CD4-positive, alpha-beta T cell treated with Interferon alpha-2 for 1 hour (primary cell): ENCODE data around the gene AURKB.
"Not testable (repeated sequence)": the region's sequence is repeated elsewhere in the genome, so short reads cannot be mapped to it uniquely, and the experiment has no call there.

ENCODE experiments used
- DNase-seq, 2 donors: peaks; one replicate each; pipeline ENCODE4 v3.0.0-alpha.2; 2020 to 2022

AURKB gene

DNA sequence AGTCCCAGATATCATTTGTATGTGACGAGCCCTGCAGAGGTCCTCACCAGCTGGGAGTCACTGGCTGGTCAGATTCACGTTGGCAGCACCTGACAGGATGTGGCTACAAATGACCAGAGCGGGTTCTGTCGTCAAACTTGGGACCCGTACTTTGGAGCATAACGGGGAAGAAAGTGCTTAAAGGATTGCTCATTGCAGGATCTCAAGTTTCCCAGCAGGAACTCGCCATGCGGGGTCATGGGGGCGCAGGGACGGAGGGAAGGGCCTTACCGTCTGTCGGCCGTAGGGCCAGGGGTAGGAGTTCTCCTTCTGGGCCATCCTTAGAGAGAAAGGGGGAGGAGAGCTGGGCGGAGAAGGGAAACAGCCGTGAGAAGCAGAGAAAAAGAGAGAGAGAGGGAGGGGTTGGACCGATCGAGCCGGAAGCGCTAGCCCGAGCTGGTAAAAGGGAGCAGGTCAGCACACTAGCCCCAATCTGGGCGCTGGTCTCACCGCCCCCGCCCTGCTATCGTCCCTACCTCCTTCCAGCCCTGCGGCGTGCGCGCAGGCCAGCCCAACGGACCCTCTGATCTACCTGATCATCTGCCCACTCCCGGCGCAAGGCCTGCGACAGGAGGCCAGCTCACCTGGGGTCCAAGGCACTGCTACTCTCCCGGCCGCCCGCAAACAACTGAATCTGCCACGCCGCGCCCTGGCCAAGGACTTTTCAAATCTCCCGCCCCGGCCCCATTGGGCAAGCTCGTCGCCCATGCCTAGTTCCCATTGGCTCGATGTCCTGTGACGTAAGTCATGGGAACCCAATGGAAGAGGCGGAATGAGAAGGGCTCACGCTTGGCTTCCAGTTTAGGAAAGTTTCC, at the start of gene AURKB:
AURKB (minus strand) TSS at position 669 of the 854 bp plus-strand sequence; CDS start at position 318, 351 bp downstream.
- peak; percentile 95 to 96 for DNase-seq

DNA sequence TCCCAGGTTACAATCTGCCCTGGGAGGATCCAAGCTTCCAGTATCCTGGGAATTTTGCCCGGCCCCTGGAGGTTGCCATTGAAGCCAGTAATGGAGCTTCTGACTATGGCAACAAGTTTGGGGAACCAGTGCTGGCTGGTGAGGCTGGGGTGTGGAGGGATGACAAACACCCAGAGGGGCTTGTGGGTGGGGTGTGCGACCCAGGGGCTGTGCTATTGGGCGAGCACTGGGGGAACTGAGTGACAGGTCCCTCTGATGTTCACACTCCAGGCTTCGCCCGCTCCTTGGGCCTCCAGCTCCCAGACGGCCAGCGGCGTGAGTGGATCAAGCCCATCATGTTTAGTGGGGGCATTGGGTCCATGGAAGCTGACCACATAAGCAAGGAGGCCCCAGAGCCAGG, 47.4 kb upstream of the AURKB start:
- no peak for DNase-seq

DNA sequence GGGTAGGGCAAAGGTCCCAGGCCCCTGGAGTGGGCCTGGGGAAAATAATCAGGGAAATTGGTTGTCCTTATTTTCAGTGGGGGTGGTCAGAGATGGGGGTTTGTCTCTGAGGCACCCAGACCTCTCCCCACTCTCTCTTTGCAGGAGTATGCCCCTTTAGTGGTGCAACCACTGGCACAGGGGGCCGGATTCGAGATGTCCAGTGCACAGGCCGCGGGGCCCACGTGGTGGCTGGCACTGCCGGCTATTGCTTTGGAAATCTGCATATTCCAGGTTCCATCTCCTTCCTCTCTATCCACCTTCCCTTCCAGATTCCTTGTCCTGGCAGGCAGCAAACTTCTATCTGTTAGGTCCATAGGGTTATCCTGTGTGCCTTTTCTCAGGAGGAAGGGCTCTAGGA, 46.3 kb upstream of the AURKB start:
- no peak for DNase-seq

DNA sequence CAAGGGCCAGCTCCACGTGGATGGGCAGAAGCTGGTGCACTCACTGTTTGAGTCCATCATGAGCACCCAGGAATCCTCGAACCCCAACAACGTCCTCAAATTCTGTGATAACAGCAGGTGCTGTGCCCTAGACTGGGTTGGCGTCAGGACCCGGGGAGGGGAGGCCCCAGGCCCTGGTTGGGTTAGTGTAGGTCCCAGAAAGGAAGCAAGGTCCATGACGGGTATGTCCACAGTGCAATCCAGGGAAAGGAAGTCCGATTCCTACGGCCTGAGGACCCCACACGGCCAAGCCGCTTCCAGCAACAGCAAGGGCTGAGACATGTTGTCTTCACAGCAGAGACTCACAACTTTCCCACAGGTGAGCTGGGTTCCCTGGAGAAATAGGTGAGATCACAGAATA, 45.9 kb upstream of the AURKB start:
- no peak for DNase-seq

DNA sequence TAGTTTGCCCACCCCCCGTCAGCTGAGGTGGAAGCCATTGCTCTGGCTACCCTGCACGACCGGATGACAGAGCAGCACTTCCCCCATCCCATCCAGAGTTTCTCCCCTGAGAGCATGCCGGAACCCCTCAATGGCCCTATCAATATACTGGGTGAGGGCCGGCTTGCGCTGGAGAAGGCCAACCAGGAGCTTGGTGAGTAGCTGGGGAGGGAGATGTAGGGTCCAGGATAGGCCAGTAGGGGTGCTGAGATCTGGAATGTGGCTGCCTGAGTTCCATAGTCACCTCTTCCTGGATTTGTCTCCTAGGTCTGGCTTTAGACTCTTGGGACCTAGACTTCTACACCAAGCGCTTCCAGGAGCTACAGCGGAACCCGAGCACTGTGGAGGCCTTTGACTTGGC, 45.1 kb upstream of the AURKB start:
- no peak for DNase-seq

DNA sequence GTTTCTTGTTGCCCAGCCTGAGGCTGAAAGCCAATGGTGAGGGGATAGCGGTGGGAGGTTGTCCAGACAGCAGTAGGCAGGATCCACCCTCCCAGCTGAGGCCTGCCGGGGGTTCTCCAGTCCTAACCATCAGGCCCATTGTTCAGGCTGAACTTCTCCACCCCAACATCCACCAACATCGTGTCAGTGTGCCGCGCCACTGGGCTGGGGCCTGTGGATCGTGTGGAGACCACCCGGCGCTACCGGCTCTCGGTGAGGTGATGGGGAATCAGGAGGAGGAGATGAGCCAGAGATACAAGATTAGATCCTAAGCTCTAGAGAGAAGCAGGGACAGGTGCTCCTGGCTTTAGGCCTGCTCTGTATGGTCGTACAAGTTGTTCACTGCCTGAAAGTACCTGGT, 44.5 kb upstream of the AURKB start:
- DNase-seq = no peak

DNA sequence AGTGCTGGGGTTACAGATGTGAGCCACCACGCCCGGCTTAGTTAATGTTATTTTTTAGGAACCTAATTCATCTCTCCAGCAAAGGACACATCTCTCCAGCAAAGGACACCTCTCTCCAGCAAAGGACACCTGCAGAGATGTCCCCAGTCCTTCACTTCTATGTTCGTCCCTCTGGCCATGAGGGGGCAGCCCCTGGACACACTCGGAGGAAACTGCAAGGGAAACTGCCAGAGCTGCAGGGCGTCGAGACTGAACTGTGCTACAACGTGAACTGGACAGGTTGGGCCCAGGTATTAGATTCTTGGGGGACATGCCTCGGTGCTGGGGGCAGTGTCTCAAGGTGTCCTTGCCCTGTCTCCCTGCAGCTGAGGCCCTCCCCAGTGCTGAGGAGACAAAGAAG, 43.4 kb upstream of the AURKB start:
- peak in 1 of 2 donors; percentile 28 for DNase-seq

DNA sequence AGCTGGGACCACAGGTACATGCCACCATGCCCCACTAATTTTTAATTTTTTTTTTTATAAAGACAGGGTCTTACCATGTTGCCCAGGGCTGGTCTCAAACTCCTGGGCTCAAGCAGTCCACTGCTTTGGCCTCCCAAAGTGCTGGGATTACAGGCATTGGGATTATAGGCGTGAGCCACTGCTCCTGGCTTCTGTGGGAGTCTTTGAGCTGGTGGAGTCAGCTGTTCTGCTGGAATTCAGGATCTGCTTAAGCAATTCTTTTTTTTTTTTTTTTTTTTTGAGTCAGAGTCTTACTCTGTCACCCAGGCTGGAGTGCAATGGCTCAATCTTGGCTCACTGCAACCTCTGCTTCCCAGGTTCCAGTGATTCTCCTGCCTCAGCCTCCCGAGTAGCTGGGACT, 41.0 kb upstream of the AURKB start:
- DNase-seq = not testable (repeated sequence)

DNA sequence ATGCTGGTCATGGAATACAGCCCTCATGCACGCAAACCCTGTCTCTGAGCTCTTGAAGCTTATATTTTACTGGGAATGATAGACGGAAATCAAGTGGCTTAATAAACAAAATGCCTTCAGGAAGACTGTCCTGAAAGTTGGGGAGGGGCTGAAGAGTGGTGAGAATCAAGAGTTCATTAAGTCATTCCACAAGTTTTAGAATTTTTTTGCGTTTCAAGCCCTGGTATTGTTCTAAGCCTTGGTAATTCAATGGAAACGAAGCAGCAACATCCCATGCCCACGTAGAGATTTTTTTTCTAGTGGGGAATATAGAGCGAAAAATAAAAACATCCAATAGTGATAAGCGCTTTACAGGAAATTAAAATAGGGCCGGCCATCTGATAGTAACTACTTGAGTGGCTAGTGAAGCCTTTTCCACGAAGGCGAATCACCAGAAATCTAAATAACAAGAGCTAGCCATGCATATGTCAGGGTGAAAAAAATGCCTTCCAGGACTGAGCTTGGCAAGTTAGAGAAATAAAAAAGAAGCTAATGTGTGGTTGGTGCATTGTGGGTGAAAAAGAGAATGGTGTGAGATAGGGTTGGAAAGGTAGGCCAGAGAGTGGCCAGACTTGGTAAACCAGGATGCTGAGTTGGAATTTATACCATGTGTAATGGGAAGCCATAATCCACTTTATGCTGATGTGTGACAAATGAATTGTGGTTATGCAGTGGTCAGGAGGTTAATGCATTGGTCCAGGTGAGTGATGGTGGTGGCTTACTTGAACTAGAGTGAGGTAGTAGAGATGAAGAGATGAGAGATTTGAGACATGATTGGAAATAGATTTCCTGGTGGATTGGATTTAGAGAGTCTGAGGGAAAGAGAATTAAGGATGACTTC, 39.5 kb upstream of the AURKB start:
- DNase-seq = no peak

DNA sequence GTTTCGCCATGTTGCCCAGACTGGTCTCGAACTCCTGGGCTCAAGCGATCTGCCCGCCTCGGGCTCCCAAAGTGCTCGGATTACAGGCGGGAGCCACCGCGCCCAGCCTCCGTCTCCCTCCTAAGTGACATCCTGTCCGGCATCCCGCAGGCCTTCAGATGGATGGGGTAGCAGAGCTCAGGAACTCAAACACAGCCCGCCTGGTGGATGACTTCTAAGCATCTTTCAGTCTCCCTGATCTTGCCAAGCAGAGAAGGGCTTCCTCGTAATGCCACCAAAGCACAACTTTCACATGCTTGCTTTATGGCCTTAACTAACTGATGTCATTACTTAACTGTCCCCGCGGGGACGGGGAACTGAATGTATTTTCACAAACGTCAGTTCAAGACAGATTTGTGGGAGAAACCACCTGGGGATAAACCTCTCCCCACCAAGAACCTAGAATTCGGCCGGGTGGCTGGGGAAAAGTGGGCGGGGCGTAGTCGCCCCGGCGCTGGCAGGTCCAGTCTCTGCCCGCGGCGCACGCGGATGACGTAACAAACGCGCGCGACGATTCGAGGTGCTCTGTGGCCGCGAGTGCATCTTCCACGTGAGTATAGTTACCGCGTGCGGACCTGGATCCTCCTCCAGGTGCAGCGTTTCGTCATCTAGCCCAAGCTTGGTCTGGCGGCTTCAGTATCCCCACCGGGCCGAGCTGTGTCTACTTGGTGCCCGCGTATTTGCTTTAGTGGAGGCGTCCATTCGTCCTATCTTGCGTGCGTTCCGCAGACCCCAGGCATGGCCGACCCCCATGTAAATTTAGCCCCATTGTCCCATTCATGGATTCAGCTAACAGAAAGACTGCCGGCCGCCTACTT, 38.6 kb upstream of the AURKB start, which contains the start of gene PFAS:
PFAS (plus strand) TSS at position 539 of the 857 bp plus-strand sequence. CDS start 4,649 bp downstream, outside the sequence.
- DNase-seq = peak; percentile 93 to 95

DNA sequence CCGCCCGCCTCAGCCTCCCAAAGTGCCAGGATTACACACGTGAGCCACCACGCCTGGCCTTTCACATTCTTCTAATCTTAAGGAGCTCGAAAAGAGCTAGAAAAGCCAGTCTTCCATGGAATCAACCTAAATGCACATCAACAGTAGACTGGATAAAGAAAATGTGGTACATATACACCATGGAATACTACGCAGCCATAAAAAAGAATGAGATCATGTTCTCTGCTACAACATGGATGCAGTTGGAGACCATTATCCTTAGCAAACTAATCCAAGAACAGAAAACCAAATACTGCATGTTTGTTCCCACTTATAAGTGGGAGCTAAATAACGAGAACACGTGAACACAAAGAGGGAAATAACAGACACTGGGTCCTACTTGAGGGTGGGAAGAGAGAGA, 34.4 kb upstream of the AURKB start:
- DNase-seq = no peak

DNA sequence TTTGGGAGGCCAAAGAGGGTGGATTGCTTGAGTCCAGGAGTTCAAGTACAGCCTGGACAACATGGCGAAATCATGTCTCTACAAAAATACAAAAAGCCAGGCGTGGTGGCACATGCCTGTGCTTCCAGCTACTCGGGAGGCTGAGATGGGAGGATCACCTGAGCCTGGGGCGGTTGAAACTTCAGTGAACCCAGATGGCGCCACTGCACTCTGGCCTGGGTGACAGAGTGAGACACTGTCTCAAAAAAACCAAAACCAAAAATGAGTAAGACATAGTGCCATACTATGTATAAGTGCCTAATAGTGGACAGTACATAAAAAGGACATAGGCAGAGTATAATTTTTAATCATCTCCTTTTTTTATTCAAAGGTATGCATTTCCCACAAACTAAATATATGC, 33.5 kb upstream of the AURKB start:
- peak; percentile 12 to 46 for DNase-seq

DNA sequence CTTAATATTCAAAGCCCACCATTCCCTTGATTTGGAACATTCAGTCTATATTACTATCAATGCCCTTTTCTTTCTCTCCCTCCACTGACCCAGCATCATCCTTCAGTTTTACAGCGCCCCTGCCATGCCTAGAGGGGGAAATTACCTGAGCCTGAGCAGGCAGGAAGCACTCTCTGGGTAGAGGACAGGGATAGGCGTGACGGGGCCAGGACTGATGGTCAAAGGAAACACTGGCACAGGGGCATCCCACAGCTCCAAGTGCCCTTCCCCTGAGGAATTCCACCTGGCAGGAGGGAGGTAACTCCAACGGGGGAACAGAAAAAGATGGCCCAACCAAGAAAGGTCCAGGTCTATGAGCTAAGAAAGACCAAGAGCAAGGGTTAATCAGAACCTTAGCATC, 27.5 kb upstream of the AURKB start:
- DNase-seq = no peak

DNA sequence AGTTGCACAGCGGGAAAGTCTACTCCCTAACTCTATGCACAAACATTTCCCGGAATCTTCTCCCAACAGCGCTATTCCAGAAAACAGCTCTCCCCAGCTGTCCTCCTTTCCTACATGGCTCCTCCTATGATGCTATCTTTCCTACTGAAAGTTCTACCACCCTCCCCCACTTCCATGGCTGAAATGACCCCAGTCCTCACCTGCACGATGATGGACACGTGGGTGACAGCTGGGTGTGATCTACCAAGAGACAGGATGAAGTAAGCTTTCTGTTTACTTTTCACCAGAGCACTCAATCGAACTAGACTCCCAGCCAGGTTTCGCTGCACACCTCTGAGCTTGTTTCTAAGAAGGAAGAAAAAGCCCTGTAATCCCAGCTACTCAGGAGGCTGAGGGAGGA, 26.8 kb upstream of the AURKB start:
- DNase-seq = no peak

DNA sequence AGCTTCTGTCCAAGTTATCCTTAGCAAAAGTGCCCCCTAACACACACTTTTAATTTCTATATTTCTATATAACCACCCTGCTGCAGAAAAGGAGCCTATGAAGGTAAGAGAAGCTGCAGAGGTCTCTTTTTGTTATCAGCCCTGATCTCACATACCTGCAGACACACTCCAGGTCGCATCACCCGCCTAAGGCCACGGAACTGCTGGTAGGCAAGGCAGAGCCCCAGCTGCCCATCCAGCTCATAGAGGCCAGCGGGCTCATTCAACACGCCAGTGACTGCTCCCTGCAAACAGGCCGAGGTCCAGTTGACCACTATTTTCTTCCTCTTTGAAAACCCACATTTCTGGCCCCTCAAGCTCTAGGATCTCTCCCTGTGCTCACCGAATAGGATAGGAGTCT, 25.3 kb upstream of the AURKB start:
- no peak for DNase-seq

DNA sequence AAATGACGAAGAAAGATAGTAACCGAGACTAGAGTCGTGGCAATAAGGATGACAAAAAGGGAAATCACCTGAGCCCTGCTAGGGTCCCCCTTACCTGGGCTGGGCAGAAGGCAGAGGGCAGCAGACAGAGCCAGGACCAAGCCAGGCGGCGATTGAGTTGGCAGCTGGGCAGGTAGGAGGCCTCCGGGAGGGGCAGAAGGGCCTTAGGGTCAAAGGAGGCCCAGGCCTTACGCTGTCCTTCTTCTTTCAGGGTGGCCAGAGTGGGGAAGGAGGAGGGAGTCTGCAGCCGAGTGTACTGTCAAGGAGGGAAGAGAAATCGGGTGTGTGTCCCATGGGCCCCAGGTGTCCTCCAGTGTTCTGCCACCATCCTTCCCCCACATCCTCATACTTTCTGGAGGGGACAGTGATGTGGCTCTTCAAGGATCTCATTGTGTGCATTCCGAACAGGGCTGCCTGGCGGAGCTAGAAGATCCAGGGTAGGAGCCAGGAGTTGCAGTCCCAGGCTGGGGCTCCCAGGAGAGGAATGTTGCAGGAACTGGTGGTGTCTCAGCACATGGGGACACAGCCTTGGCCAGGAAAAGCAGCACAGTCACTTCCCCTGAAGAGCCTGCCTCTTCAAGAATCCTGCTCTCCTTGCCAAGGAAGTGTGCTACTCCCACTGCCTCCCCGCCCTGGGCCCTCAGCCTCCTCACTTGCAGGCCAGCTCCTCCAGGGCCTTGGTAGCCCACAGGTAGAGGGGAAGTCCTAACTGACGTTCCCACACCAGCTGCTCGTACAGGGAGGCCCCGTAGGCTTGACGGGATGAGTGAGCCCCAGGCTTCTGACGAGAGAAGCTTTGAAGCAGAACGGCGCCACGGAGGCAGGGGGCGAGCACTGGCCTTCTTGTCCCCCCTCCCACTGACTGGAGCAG, 24.2 kb upstream of the AURKB start:
- DNase-seq = no peak

DNA sequence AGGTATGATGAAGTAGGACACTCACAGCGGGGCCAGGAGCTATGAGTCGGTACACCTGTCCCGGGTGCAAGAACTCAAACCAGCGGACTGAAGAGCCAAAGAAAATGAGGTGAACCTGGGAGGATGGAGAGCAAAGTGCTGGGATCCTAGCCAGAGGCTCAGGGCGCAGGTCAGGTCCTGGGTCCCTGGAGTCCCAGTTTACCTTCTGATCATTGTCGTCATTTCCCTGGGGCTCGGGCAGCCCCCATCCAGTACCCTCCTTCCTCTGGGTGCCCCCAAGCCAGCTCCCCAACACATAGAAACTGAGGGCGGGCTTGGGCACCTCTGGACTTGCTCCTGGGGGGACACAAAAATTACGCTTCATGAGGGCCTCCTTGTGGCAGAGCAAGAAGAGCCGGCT, 21.3 kb upstream of the AURKB start:
- DNase-seq = no peak

DNA sequence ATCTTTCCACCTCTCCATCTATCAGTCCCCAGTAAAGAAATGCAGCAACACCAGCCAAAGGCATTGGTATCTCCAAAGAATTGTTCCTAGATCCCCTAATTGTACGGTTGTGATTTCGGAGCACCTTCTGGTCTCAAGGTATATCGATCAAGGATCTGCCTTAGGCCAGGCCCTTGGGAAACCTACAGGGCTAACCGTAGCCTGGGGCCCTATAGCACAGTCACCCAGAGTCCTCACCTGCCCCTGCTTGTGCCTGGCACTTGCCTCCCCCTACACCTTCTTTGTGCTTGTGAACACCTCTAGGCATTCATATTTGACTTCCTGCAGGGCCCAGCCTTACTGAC, 16.8 kb upstream of the AURKB start:
- no peak for DNase-seq

DNA sequence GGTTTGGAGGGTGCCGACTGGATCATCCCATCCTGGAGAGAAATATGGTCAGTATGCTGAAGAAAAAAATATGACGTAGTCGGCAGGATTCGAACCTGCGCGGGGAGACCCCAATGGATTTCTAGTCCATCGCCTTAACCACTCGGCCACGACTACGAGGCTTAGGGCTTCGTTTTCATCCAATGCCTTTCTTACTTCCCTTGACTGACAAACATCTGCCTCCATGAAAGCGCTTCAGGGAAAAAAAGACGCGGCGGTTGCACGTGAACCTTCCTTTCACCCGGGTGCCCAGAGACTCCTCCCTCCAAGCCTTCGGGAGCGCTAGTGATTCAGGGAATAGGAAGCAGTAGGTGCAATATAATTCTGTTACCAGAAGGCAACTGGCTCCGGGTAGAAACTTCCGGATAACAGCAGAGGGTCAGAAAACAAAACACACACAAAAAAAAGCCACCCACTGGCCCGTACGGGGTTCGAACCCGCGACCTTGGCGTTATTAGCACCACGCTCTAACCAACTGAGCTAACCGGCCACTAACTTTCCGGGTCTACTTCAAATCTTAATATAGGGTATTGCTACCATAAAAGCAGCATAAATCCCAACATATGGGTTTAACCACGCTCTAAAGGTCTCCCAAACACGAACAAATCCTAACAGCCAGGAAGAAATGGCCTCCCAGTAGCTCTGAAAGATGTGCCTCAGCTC, 16.3 kb upstream of the AURKB start:
- peak; percentile 43 to 56 for DNase-seq

DNA sequence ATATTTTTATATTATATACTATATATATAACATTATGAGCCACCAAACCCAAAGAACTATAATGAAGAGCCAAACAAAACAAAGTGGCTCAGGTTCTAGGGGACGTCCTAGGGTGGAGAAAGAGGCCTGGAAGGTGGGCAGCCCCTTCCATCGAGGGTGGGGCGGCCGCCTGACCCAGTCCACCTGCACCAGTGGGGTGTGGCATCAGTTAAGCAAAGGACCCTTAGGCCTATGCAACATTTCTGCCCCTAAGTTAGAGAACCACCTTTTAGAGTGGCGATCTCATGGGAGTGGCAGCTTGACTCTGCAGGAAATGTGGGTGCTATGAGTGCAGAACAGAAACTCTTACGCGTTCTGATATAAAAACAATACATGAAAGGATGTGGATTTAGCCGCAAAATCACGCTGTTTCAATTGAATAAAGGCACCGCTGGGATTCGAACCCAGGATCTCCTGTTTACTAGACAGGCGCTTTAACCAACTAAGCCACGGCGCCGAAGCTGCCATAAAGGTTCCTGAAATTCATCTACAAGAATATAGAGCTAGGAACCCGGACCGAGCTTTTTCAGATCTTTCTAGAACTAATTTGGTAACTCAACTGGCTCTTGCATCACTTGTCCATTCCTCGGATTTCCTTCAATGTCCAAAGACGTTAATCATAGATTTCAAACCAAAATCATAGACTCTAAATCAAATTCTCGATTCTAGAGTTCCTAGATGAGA, 15.6 kb upstream of the AURKB start:
- peak; percentile 71 to 84 for DNase-seq
